BJ (cell line): ENCODE measurements around the gene MCRS1. TPM values are rescaled to one million over a fixed set of nuclear protein-coding genes. Genes with fewer than 3 reads are reported as not detected.

Experiments used
- CTCF ChIA-PET: fragments of 350-600 bp; formaldehyde crosslinking; extraction: SDS; loops from one replicate; lab custom pipeline; 2021; ENCODE audit warnings: antibody characterized with exemption, inconsistent platforms; lab: Yijun Ruan, JAX
- POLR2A ChIA-PET: fragments of 300-600 bp; sonication (Branson Sonifier 250); formaldehyde crosslinking; extraction: SDS; loops from one replicate; lab custom pipeline; 2021; ENCODE audit warnings: antibody characterized with exemption; lab: Charles Lee
- DNase-seq: peaks from one replicate; pipeline ENCODE4 v3.0.0-alpha.2; 2011; ENCODE audit warnings: low read depth
- H3K27me3 ChIP-seq: 2 replicates; pipeline ENCODE4 v1.6.0; 2011; ENCODE audit warnings: low read length; ENCODE audit not compliant: control insufficient read depth, insufficient read depth
- H3K36me3 ChIP-seq: 2 replicates; pipeline ENCODE4 v1.5.1; 2011; ENCODE audit warnings: low read length; ENCODE audit not compliant: control insufficient read depth, insufficient read depth
- H3K4me3 ChIP-seq: 2 replicates; pipeline ENCODE4 v1.5.1; 2011; ENCODE audit warnings: low read depth, mild to moderate bottlenecking, control low read depth, low read length
- CTCF ChIP-seq: IDR thresholded peaks from 2 replicates; pipeline ENCODE4 v1.5.1; 2011; ENCODE audit warnings: low read depth, mild to moderate bottlenecking, control low read depth, inconsistent platforms, low read length, moderate library complexity; ENCODE audit not compliant: insufficient read depth
- polyA plus RNA-seq: library from polyadenylated mRNA; depleted of rRNA; stranded (reverse); fragments of >200 nt; gene quantifications from 2 replicates; pipeline ENCODE4 v1.2.3, GENCODE V29; 2011

MCRS1 gene
- polyA plus RNA-seq, 1 experiment: 96.0 TPM

GRCh38 chr12:49529414-49529813 lies 38.5 kb downstream of the MCRS1 start:
- ChIA-PET CTCF (interaction anchor here (0.7 to 1.0 kb wide), 3 partner anchors 181 to 587 kb away, joined by 3 to 5 read pairs (median 4); no protein-coding TSS in a partner anchor), POLR2A (interaction anchor here (0.6 kb wide), 1 partner anchor 96 kb away, joined by 4 read pairs; no protein-coding TSS in a partner anchor)
- peaks cover 6% of the 10 kb centered on the region for H3K36me3 ChIP-seq
- DNase-seq: no peak
- no peak overlapping the region for H3K4me3 ChIP-seq
- no peaks in the 10 kb centered on the region for H3K27me3 ChIP-seq
- no peak for TF ChIP-seq CTCF

- H3K36me3 ChIP-seq: peaks cover 8% of the 10 kb centered on the region
- POLR2A ChIA-PET: no interaction called here
- no peak overlapping the region for H3K4me3 ChIP-seq
- H3K27me3 ChIP-seq: no peaks in the 10 kb centered on the region
- DNase-seq: no peak
- no peak for TF ChIP-seq CTCF
- CTCF ChIA-PET: interaction anchor here (0.7 to 2.0 kb wide), 5 partner anchors 12 to 191 kb away, joined by 3 to 5 read pairs (median 4); no protein-coding TSS in a partner anchor
Measured at GRCh38 chr12:49527361-49528130, 40.4 kb downstream of the MCRS1 start.

- H3K27me3 ChIP-seq: no peaks in the 10 kb centered on the region
- no peak overlapping the region for H3K4me3 ChIP-seq
- H3K36me3 ChIP-seq: peaks cover 8% of the 10 kb centered on the region
- ChIA-PET CTCF (interaction anchor here (1.0 to 2.0 kb wide), 5 partner anchors 11 to 178 kb away, joined by 3 to 6 read pairs (median 4); partner anchors contain the start of gene DNAJC22), POLR2A (no interaction called here)
- TF ChIP-seq CTCF: no peak
- no peak for DNase-seq
Measured at GRCh38 chr12:49525942-49526341, 42.0 kb downstream of the MCRS1 start.

- DNase-seq: no peak
- ChIA-PET CTCF (interaction anchor here (0.8 to 1.9 kb wide), 5 partner anchors 11 to 177 kb away, joined by 3 to 7 read pairs (median 6); partner anchors contain the start of gene DNAJC22), POLR2A (no interaction called here)
- TF ChIP-seq CTCF: no peak
- no peaks in the 10 kb centered on the region for H3K27me3 ChIP-seq
- H3K4me3 ChIP-seq: no peak overlapping the region
- H3K36me3 ChIP-seq: peaks cover 8% of the 10 kb centered on the region
Measured at GRCh38 chr12:49524660-49525324, 43.1 kb downstream of the MCRS1 start.

GRCh38 chr12:49521389-49521788 lies 46.6 kb downstream of the MCRS1 start:
- ChIA-PET CTCF (interaction anchor here (1.0 to 16.4 kb wide), 2 partner anchors 163 to 174 kb away, joined by 3 to 315 read pairs; no protein-coding TSS in a partner anchor), POLR2A (no interaction called here)
- TF ChIP-seq CTCF: no peak
- Histone ChIP-seq H3K4me3 (no peak overlapping the region), H3K27me3 (no peaks in the 10 kb centered on the region), H3K36me3 (peaks cover 9% of the 10 kb centered on the region)
- no peak for DNase-seq
